Spleen (tissue), 7 donors: ENCODE data around the gene PTPRN2.

ENCODE experiments used
- POLR2AphosphoS5 ChIP-seq, 3 donors: sonication (generic); formaldehyde crosslinking; IDR thresholded peaks; one replicate each; pipeline ENCODE4 v1.5.1; 2017; ENCODE audit warnings: antibody characterized with exemption in 3 of 3
- TF ChIP-seq, protein P1 (sequence below), 11 experiments: fragments of 200-600 bp in 7 of 11; fragments of 450-650 bp in 4 of 11; sonication (generic) in 4 of 11; IDR thresholded peaks in 8 of 11; conservative IDR thresholded peaks in 3 of 11; 1 replicate in 7 of 11; 2 replicates in 4 of 11; pipeline versions ENCODE4 v1.4.0 to v1.8.0; 2016 to 2021; ENCODE audit warnings: antibody characterized with exemption in 11 of 11, inconsistent platforms in 4 of 11, mild to moderate bottlenecking in 1 of 11
- donor health status: DM: no; HTN: no; CAD: no; lungs with moderate emphysema.
- donor health status: DM: no; HTN: no; CAD: no.
- donor health status: DM: no; HTN: no; CAD: no.

DNA sequence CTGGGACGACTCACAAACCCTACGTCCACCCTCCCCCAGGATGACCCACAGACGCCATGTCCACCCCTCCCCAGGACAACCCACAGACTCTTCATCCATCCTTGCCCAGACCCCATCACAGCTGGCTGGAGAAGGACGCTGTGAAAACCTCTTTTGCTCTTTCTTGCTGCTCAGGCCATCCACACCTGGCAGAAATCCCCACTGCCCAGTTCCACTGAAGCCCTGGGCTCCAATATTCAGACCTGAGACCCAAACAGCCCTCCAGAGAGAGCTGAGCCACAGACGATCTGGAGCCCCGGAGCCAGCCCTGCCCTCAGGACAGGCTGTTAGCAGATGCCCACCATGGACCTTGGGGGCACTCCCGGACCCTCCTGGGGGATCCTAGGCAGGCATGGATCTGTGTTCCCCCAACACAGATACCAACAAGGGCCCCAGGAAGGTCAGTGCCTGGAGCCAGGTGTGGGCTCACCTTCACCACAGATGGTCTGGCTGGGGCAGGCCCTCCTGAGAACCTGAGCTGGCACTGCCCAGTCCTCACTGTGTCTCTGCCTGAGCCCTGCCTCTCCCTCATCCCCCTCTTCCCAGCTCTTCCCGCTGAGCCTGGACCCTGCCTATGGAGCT lies 226.2 kb downstream of the PTPRN2 start:
- no peak for TF ChIP-seq POLR2AphosphoS5 (IDR thresholded peaks at IDR 0.05)
- TF ChIP-seq, protein P1, sequence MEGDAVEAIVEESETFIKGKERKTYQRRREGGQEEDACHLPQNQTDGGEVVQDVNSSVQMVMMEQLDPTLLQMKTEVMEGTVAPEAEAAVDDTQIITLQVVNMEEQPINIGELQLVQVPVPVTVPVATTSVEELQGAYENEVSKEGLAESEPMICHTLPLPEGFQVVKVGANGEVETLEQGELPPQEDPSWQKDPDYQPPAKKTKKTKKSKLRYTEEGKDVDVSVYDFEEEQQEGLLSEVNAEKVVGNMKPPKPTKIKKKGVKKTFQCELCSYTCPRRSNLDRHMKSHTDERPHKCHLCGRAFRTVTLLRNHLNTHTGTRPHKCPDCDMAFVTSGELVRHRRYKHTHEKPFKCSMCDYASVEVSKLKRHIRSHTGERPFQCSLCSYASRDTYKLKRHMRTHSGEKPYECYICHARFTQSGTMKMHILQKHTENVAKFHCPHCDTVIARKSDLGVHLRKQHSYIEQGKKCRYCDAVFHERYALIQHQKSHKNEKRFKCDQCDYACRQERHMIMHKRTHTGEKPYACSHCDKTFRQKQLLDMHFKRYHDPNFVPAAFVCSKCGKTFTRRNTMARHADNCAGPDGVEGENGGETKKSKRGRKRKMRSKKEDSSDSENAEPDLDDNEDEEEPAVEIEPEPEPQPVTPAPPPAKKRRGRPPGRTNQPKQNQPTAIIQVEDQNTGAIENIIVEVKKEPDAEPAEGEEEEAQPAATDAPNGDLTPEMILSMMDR (IDR thresholded peaks at IDR 0.05 in 8 of 11, conservative IDR thresholded peaks at IDR 0.05 in 3 of 11), result no peak
